HuH-7 (cell line): ENCODE results near the gene GPC2.
"Not testable (repeated sequence)": the region's sequence is repeated elsewhere in the genome, so short reads cannot be mapped to it uniquely, and the experiment has no call there.

Experiments used
- DNase-seq: peaks from one replicate; pipeline ENCODE4 v3.0.0; 2011; ENCODE audit warnings: low spot score

The GPC2 gene

DNA sequence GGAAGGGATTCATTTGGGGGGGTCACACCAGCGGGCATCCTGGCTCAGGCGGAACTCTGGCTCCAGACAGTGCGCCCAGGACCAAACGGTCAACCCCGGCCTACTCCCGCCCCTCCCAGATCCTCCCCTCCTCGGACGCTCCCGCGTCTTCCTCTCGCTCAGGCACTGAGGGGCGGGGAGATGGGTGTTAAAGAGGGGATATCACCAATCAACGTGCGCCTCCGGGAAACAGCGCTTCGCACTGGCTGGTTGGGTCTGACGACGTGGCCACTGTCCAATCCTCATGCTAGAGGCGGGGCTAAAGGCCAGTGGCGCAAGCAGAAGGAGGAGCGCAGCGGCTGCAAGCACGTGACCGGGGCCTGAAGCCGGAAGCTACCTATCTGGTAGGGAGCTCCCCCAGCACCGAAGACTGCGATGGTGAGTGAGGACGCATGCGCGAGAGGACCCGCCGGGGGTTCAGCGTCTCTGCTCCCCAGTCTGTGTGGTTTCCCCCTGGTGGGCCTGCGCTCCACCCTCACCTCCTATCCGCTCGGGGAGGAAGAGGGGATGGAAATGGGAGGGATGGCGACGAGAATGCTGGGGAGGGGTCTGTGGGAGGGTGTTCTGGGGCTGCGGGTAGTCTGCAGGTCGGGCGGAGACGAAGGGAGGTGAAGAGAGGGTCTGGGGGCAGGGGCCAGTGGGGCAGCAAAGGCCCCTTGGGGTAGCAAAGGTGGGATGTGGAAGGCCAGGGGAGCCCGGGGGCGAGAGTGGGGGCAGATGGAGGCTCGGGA is 28.4 kb downstream of the GPC2 start, which contains the start of gene LAMTOR4:
Gene LAMTOR4 (plus strand): TSS at position 360 of the 770 bp plus-strand sequence. CDS start 55 bp downstream, at position 415.
- DNase-seq: peak; percentile 95

DNA sequence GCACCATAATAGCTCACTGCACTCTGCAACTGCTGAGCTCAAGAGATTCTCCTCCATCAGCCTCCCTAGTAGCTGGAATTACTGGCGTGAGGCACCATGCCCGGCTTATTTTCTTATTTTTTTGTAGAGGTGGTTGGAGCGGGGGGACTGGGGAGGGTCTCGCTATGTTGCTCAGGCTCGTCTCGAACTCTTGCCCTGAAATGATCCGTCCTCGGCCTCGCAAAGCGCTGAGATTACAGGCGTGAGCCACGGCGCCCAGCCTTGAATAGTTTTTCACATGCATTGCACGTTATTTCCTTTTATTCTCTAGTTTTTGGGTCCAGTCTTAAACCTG is 29.0 kb downstream of the GPC2 start:
- DNase-seq: no peak

GRCh38 chr7:100147278-100147677 is 29.9 kb downstream of the GPC2 start:
- DNase-seq: no peak

- not testable (repeated sequence) for DNase-seq
Observed at GRCh38 chr7:100146350-100146749, 30.8 kb downstream of the GPC2 start.

DNA sequence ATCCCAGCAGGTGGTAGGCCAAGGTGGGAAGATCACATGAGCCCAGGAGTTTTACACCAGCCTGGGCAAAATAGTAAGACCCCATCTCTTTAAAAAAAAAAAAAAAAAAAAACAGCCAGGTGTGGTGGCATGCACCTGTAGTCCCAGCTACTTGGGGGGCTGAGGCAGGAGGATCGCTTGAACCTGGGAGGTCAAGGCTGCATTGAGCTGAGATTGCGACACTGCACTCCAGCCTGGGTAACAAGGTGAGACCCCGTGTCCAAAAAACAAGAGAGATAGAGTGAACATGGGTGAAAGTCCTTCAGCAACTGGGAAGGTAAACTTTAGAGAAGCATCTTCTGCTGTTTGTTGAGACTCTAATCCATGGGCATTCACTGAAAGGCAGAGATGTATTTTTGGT is 34.7 kb downstream of the GPC2 start:
- DNase-seq: no peak

DNA sequence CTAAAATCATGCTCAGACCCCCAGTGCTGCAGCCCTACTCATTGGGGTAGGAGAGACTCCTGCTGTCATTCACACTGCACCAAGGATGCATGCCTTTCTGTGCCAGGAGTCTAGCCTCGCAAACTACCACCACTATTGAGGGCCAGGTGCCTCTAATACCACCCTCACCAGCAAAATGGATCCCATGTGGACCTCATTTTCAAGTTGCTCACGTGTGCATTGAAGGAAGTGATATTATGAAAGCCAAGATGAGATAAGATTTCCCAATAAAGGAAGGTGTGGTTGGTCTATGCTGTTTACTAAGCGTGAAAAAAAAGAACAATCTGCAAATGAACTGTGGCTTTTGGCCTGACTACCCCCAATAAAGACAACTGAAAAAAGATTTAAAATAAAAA is 35.6 kb downstream of the GPC2 start:
- DNase-seq: no peak

DNA sequence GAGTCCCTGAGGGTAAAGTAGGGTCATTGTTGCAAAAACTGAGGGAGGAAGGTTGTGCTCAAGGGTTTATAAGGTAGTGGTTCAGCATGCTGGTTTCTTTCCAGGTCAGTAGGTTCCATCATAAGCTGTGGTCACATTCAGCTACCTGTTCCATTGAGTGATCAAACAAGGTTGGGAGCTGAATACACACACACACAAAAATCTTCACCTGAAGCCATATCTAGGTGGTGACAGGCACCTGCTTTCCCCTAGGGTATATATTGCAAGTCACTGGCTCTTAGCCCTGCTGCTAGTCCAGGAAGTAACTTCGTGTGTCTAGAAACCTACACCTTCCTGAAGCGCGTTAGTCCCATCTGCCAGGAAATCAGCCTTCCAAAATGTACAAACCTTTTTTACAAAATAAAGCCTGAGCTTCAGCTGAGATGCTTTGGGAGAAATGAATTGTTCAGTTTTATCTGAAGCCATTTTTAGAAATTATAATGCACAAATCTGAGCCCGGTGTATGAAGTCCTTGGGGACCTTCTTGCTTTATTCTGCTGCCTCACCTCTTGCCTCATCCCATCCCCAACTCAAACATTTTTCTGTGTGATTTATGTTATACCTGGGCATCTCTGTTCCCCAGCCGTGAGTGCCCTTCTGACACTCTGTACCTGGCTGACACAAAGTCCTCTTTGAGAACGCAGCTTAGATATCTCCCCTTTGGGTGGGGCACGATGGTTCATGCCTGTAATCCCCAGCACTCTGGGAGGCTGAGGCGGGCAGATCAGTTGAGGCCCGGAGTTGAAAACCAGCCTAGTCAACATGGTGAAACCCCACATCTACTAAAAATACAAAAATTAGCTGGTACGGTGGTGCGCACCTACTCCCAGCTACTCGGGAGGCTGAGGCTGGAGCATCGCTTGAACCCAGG is 39.1 kb downstream of the GPC2 start:
- DNase-seq: no peak

GRCh38 chr7:100132697-100133151 is 44.5 kb downstream of the GPC2 start:
- peak; percentile 85 for DNase-seq

GRCh38 chr7:100132126-100132525 is 45.1 kb downstream of the GPC2 start:
- DNase-seq: no peak

DNA sequence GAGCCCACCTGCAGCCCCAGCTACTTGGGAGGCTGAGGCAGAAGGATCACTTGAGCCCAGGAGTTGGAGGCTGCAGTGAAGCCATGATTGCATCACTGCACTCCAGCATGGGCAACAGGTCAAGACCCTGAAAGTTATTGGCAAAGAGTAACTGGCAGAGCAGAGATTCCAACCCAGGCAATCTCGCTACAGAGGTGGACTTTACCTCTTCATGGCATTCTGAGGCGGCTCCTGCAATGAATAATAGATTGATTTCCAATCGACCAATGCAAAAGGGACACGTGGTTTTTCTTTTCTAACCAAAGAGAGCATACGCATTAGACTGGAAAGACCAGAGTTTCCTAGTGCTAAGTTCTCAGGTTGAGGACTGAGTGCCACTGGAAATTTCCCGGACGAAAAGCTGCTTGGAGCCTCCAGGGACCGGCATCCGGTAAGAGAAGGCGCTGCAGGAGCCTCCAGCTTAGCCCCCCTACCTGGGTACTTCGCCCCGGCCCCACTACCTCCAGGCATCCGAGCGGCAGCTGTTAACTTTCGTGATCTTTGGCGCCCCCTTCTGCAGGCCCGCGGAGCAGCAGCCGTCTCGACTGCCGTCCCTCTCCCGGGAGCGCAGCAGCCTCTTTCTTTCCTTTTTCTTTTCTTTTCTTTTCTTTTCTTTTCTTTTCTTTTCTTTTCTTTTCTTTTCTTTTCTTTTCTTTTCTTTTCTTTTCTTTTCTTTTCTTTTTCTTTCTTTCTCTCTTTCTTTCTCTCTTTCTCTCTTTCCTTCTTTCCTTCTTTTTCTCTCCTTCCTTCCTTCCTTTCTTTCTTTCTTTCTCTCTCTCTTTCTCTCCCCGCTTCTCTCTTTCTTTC is 46.4 kb downstream of the GPC2 start:
- peak; percentile 88 for DNase-seq

DNA sequence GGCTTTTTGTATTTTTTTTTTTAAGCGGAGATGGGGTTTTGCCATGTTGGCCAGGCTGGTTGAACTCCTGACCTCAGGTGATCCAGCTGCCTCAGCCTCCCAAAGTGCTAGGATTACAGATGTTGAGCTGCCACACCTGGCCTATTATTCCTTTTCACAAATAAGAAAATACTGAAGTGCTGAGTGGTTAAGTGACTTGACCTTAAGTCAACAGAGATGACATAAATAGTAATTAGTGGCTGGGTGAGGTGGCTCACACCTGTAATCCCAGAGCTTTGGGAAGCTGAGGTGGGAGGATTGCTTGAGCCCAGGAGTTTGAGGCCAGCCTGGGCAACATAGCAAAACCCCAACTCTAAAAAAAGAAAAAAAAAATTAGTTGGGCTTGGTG is 47.0 kb downstream of the GPC2 start:
- DNase-seq: not testable (repeated sequence)

GRCh38 chr7:100128637-100128963 is 48.6 kb downstream of the GPC2 start:
- no peak for DNase-seq

DNA sequence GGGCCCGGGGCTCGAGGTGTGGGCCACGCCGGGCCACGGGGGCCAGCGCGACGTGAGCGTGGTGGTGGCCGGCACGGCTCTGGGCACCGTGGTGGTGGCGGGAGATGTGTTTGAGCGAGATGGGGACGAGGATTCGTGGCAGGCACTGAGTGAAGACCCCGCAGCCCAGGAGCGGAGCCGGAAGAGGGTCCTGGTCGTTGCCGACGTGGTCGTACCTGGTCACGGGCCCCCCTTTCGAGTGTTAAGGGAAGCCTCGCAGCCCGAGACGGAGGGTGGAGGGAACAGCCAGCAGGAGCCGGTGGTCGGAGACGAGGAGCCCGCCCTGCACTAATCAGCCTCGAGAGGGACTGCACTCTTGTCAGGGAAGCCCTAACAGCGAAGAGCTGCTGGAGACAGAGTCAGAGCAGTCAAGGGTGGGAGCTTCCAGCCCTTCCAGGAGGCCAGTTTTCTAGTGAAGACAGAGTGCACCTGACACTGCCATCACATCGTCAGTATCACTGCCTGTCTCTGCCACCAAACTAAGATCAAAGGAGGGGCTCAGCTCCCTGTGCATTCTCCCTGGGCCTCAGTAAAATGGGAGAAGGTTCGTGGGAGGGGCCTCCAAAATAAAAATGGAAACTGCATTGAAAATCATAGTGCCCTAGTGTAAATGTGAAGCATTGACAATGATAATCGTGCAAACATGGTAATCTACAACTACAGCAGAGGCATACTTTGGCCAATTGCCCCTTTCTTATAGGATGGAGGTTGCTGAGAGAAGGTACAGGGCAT is 49.1 kb downstream of the GPC2 start:
- peak; percentile 43 for DNase-seq

DNA sequence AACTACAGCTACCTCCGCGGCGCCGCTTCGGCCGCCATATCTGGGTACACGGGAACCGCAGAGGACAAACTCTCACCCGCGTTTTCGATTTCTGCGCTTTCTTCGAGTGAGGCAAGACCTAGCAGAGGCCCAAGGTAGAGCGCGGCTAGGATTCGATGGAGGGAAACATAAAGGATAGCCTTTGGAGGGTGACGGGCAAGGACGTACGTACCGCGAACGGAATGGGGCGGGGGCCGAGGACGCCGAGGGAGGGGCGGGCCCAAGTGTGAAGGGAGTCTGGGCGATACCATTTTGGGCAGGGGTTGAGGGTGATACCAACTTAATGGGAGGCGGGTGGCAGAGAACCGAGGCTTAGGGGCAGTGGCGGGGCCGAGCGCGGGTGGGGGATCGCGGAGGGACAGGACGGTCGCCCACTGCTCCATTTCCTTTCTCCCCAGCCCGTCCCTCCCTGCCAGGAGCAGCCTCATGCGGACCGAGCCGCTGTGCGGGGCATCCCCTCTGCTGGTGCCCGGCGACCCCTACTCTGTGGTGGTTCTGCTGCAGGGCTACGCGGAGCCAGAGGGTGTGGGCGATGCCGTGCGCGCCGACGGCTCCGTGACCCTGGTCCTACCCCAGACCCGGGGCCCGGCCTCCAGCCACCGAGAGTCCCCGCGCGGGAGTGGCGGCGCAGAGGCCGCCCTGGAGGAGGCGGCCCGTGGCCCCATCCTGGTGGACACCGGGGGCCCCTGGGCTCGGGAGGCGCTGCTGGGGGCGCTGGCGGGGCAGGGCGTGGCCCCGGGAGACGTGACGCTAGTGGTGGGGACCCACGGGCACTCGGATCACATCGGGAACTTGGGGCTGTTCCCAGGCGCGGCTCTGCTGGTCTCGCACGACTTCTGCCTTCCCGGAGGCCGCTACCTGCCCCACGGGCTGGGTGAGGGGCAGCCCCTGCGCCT is 50.0 kb downstream of the GPC2 start, which contains the start of gene MBLAC1:
Gene MBLAC1 (plus strand): TSS at position 37 of the 935 bp plus-strand sequence. CDS start 429 bp downstream, at position 466.
- peak; percentile 86 for DNase-seq

- no peak for DNase-seq
Observed at GRCh38 chr7:100126239-100126930, 50.8 kb downstream of the GPC2 start.

- no peak for DNase-seq
Observed at GRCh38 chr7:100124301-100125230, 52.6 kb downstream of the GPC2 start.

DNA sequence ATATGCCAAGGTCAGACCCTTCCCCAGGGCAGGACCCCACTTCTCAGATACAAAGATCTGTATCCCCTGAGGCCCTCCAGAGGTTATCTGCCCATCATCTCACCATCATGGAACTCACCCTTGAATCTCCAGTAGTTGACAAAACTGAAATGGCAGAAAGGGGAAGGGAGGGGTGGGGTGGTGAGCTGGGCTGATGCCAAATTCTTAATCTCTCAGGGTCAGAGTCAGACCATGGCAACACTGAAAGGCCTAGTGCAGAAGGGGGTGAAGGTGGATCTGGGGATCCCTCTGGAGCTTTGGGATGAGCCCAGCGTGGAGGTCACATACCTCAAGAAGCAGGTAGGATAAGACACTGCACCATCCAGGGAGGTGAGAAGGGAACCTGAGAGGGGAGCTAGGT is 54.6 kb downstream of the GPC2 start:
- DNase-seq: no peak

GRCh38 chr7:100122067-100122466 is 55.1 kb downstream of the GPC2 start:
- no peak for DNase-seq

- no peak for DNase-seq
Observed at GRCh38 chr7:100120733-100121036, 56.5 kb downstream of the GPC2 start.
